H1 (cell line): ENCODE measurements around the gene NHSL2. TPM values are rescaled to one million over a fixed set of nuclear protein-coding genes. Genes with fewer than 3 reads are reported as not detected.

Source experiments
- CTCF ChIA-PET: fragments of 300-600 bp; sonication (Branson Sonifier 250); formaldehyde crosslinking; loops from one replicate; lab custom pipeline; 2021; ENCODE audit not compliant: partially characterized antibody; lab: Charles Lee
- POLR2A ChIA-PET: fragments of 300-600 bp; sonication (Branson Sonifier 250); formaldehyde crosslinking; loops from one replicate; lab custom pipeline; 2021; ENCODE audit warnings: inconsistent platforms; ENCODE audit not compliant: partially characterized antibody; lab: Charles Lee
- DNase-seq, 2 experiments: peaks; one replicate each; pipeline versions ENCODE4 v3.0.0 to v3.0.0-alpha.2; 2010 to 2022; ENCODE audit warnings: low spot score in 2 of 2, low read depth in 1 of 2, mixed read lengths in 1 of 2
- FAIRE-seq: peaks from 2 replicates; lab custom pipeline; 2011; peaks lifted over from hg19 to GRCh38; lab: Jason Lieb, UNC
- H2AFZ ChIP-seq: 2 replicates; pipeline ENCODE4 v1.8.1; 2012; ENCODE audit warnings: low read length, inconsistent platforms
- H2AK5ac ChIP-seq: 2 replicates; pipeline ENCODE4 v1.6.1; 2013; ENCODE audit warnings: low read depth, low read length
- H2BK120ac ChIP-seq: replicated peaks from 2 replicates; pipeline ENCODE3; 2013; ENCODE audit warnings: low read depth, low read length, inconsistent platforms
- H2BK12ac ChIP-seq: 2 replicates; pipeline ENCODE4 v1.6.1; 2013; ENCODE audit warnings: low read depth, low read length
- H2BK15ac ChIP-seq: 2 replicates; pipeline ENCODE4 v1.6.1; 2013; ENCODE audit warnings: low read length
- H2BK20ac ChIP-seq: 2 replicates; pipeline ENCODE4 v1.6.1; 2013; ENCODE audit warnings: low read length
- H2BK5ac ChIP-seq: 2 replicates; pipeline ENCODE4 v1.6.1; 2013; ENCODE audit warnings: low read depth, low read length
- H3K14ac ChIP-seq: 2 replicates; pipeline ENCODE4 v1.6.1; 2013; ENCODE audit warnings: inconsistent platforms; ENCODE audit not compliant: insufficient read length
- H3K18ac ChIP-seq: 2 replicates; pipeline ENCODE4 v1.6.1; 2013; ENCODE audit warnings: low read length; ENCODE audit errors: extremely low read depth
- H3K23ac ChIP-seq: 2 replicates; pipeline ENCODE4 v1.6.1; 2013; ENCODE audit warnings: inconsistent platforms; ENCODE audit not compliant: insufficient read length
- H3K23me2 ChIP-seq: 2 replicates; pipeline ENCODE4 v1.6.1; 2013; ENCODE audit warnings: low read depth, low read length
- H3K27ac ChIP-seq: 2 replicates; pipeline ENCODE4 v1.6.1; 2011; ENCODE audit warnings: low read depth, low read length, inconsistent platforms
- H3K27me3 ChIP-seq, 4 experiments: replicated peaks in 1 of 4; 1 replicate in 1 of 4; 2 replicates in 3 of 4; pipeline versions ENCODE4 v1.6.1 to v1.8.1; 2011 to 2013; ENCODE audit warnings: low read length in 3 of 4, mild to moderate bottlenecking in 3 of 4, inconsistent platforms in 2 of 4, mixed read lengths in 2 of 4, moderate library complexity in 1 of 4; ENCODE audit not compliant: control insufficient read depth in 3 of 4, insufficient read depth in 3 of 4; ENCODE audit errors: extremely low read depth in 1 of 4
- H3K36me3 ChIP-seq, 4 experiments: 2 replicates each; pipeline versions ENCODE4 v1.6.1 to v1.8.1; 2011 to 2013; ENCODE audit warnings: mild to moderate bottlenecking in 4 of 4, low read length in 3 of 4, moderate library complexity in 2 of 4, control low read depth in 1 of 4, inconsistent platforms in 1 of 4; ENCODE audit not compliant: insufficient read depth in 4 of 4, control insufficient read depth in 2 of 4
- H3K4ac ChIP-seq: replicated peaks from 2 replicates; pipeline ENCODE3; 2013; ENCODE audit warnings: low read length, low read depth, mixed read lengths, inconsistent platforms; ENCODE audit not compliant: insufficient read length
- H3K4me1 ChIP-seq, 4 experiments: replicated peaks in 1 of 4; 1 replicate in 1 of 4; 2 replicates in 3 of 4; pipeline versions ENCODE4 v1.6.1 to v1.8.1; 2011 to 2013; ENCODE audit warnings: low read length in 3 of 4, inconsistent platforms in 2 of 4, mixed read lengths in 1 of 4; ENCODE audit not compliant: insufficient read depth in 4 of 4, control insufficient read depth in 3 of 4
- H3K4me2 ChIP-seq, 2 experiments: 2 replicates each; pipeline versions ENCODE4 v1.6.1 to v1.8.1; 2011 to 2013; ENCODE audit warnings: low read depth in 2 of 2, low read length in 2 of 2, control low read depth in 1 of 2, inconsistent platforms in 1 of 2, mild to moderate bottlenecking in 1 of 2; ENCODE audit not compliant: insufficient read depth in 1 of 2
- H3K4me3 ChIP-seq, 4 experiments: fragments of 200-600, 300-600 bp in 1 of 4; sonication (generic), shearing (Covaris generic), sonication (Bioruptor Twin) in 1 of 4; 2 replicates each; pipeline versions ENCODE4 v1.5.1 to v1.8.1; 2011 to 2016; ENCODE audit warnings: low read length in 4 of 4, low read depth in 3 of 4, control low read depth in 2 of 4, inconsistent platforms in 2 of 4, mild to moderate bottlenecking in 2 of 4, mixed read lengths in 1 of 4, moderate library complexity in 1 of 4; ENCODE audit not compliant: insufficient read depth in 2 of 4; ENCODE audit errors: extremely low read depth in 1 of 4
- H3K56ac ChIP-seq: replicated peaks from 2 replicates; pipeline ENCODE3; 2013; ENCODE audit warnings: low read depth, mild to moderate bottlenecking, mixed read lengths, low read length, inconsistent platforms; ENCODE audit not compliant: insufficient read length
- H3K79me1 ChIP-seq: 2 replicates; pipeline ENCODE4 v1.6.1; 2013; ENCODE audit warnings: low read depth, low read length, control low read depth
- H3K79me2 ChIP-seq, 2 experiments: 2 replicates each; pipeline versions ENCODE4 v1.6.1 to v1.8.1; 2012 to 2013; ENCODE audit warnings: low read length in 2 of 2, mild to moderate bottlenecking in 2 of 2, inconsistent platforms in 1 of 2; ENCODE audit not compliant: insufficient read depth in 2 of 2, control insufficient read depth in 1 of 2
- H3K9ac ChIP-seq, 4 experiments: replicated peaks in 1 of 4; 1 replicate in 1 of 4; 2 replicates in 3 of 4; pipeline versions ENCODE4 v1.6.1 to v1.8.1; 2011 to 2013; ENCODE audit warnings: low read depth in 3 of 4, low read length in 3 of 4, control low read depth in 2 of 4, mild to moderate bottlenecking in 2 of 4, moderate library complexity in 2 of 4, inconsistent platforms in 1 of 4; ENCODE audit errors: extremely low read depth in 1 of 4
- H3K9me3 ChIP-seq, 2 experiments: 2 replicates each; pipeline versions ENCODE4 v1.6.1 to v1.8.1; 2012 to 2013; ENCODE audit warnings: mild to moderate bottlenecking in 2 of 2, moderate library complexity in 2 of 2, control low read depth in 1 of 2, inconsistent platforms in 1 of 2, low read depth in 1 of 2, low read length in 1 of 2, mixed read lengths in 1 of 2; ENCODE audit not compliant: insufficient read depth in 2 of 2
- H4K20me1 ChIP-seq, 2 experiments: replicated peaks in 1 of 2; 2 replicates each; pipeline versions ENCODE3 to v1.8.1; 2011 to 2013; ENCODE audit warnings: inconsistent platforms in 2 of 2, low read length in 2 of 2, mild to moderate bottlenecking in 1 of 2; ENCODE audit not compliant: insufficient read depth in 2 of 2, control insufficient read depth in 1 of 2
- H4K5ac ChIP-seq: 2 replicates; pipeline ENCODE4 v1.6.1; 2013; ENCODE audit warnings: low read length, low read depth, mixed read lengths, inconsistent platforms; ENCODE audit not compliant: insufficient read length
- H4K8ac ChIP-seq: 2 replicates; pipeline ENCODE4 v1.8.0; 2013; ENCODE audit warnings: mild to moderate bottlenecking, moderate library complexity, low read length, inconsistent platforms; ENCODE audit not compliant: insufficient read depth; ENCODE audit errors: extremely low read depth
- H4K91ac ChIP-seq: replicated peaks from 2 replicates; pipeline ENCODE3; 2013; ENCODE audit warnings: low read length, mixed read lengths, inconsistent platforms; ENCODE audit not compliant: insufficient read length
- CEBPB ChIP-seq: IDR thresholded peaks from 2 replicates; pipeline ENCODE4 v1.6.1; 2012; ENCODE audit warnings: low read depth, low read length
- CHD1 ChIP-seq: IDR thresholded peaks from 2 replicates; pipeline ENCODE4 v1.6.1; 2012; ENCODE audit warnings: low read depth, low read length, improper control_type of control experiment
- CHD2 ChIP-seq: IDR thresholded peaks from 2 replicates; pipeline ENCODE4 v1.6.1; 2012; ENCODE audit warnings: low read length, improper control_type of control experiment
- FOSL1 ChIP-seq: IDR thresholded peaks from 2 replicates; pipeline ENCODE4 v1.6.1; 2011; ENCODE audit warnings: mild to moderate bottlenecking, low read depth, low read length, moderate library complexity; ENCODE audit not compliant: insufficient read depth
- GABPA ChIP-seq: IDR thresholded peaks from 2 replicates; pipeline ENCODE4 v1.6.1; 2011; ENCODE audit warnings: mild to moderate bottlenecking, low read length, moderate library complexity, borderline replicate concordance; ENCODE audit not compliant: insufficient read depth
- KDM5A ChIP-seq: fragments of 200-600 bp; IDR thresholded peaks from 2 replicates; pipeline ENCODE4 v1.7.1; 2012; ENCODE audit warnings: mild to moderate bottlenecking, low read length, inconsistent platforms, mixed read lengths
- NRF1 ChIP-seq: IDR thresholded peaks from 2 replicates; pipeline ENCODE4 v1.6.1; 2011; ENCODE audit warnings: mild to moderate bottlenecking, low read depth, low read length, improper control_type of control experiment
- POLR2AphosphoS5 ChIP-seq: IDR thresholded peaks from 2 replicates; pipeline ENCODE4 v1.6.1; 2011; ENCODE audit warnings: low read depth, low read length
- RBBP5 ChIP-seq: IDR thresholded peaks from 2 replicates; pipeline ENCODE4 v1.7.1; 2012; ENCODE audit warnings: low read depth, mild to moderate bottlenecking, inconsistent platforms, low read length, moderate library complexity, borderline replicate concordance
- SIX5 ChIP-seq: IDR thresholded peaks from 2 replicates; pipeline ENCODE4 v1.6.1; 2011; ENCODE audit warnings: mild to moderate bottlenecking, low read depth, low read length
- SP1 ChIP-seq: IDR thresholded peaks from 2 replicates; pipeline ENCODE4 v1.6.1; 2011; ENCODE audit warnings: low read depth, low read length
- TAF1 ChIP-seq: IDR thresholded peaks from 2 replicates; pipeline ENCODE4 v1.6.1; 2011; ENCODE audit warnings: mild to moderate bottlenecking, low read depth, low read length
- WGBS, 2 experiments: shearing (Covaris generic) in 1 of 2; methylation state at CpG; one replicate each; pipeline versions ENCODE4 v1.1.6 to v1.1.7; 2013 to 2015; ENCODE audit warnings: low lambda C conversion rate in 2 of 2, mixed read lengths in 2 of 2, inconsistent platforms in 1 of 2, low coverage in 1 of 2, missing lambda C conversion rate in 1 of 2; ENCODE audit not compliant: insufficient replicate concordance in 2 of 2, insufficient coverage in 1 of 2, insufficient read length in 1 of 2; ENCODE audit errors: extremely low coverage in 1 of 2, missing lambda C conversion rate in 1 of 2; 5-methylcytosine and 5-hydroxymethylcytosine counted together
- polyA plus RNA-seq, 7 experiments: library from polyadenylated mRNA; depleted of rRNA in 3 of 7; stranded (reverse) in 5 of 7; unstranded in 2 of 7; fragments of >200 nt in 5 of 7; fragments of 200-250 nt in 2 of 7; gene quantifications; 1 replicate in 5 of 7; 2 replicates in 1 of 7; 4 replicates in 1 of 7; pipeline versions ENCODE4 v1.2.1 to v1.2.3, GENCODE V29; 2011 to 2013; ENCODE audit warnings: missing spikeins in 2 of 7, mixed read lengths in 2 of 7
- total RNA-seq: library from RNA; stranded (reverse); fragmentation: NEBNext Ultra II Directional; extraction: Animal tissue kit (Norgen Biotek cat#: 25700); gene quantifications from 2 replicates; pipeline ENCODE4 v1.2.1, GENCODE V29; 2021
- TF ChIP-seq, protein P1 (sequence below), 3 experiments: IDR thresholded peaks; 1 replicate in 2 of 3; 2 replicates in 1 of 3; pipeline versions ENCODE4 v1.5.1 to v1.6.1; 2011; ENCODE audit warnings: low read length in 3 of 3, mild to moderate bottlenecking in 3 of 3, inconsistent platforms in 2 of 3, low read depth in 1 of 3, moderate library complexity in 1 of 3; ENCODE audit not compliant: insufficient read depth in 1 of 3; ENCODE audit errors: control extremely low read depth in 1 of 3

Gene NHSL2
- total and polyA plus RNA-seq, 2 of the 8 experiments (the other 6 are each of a cell fraction or from before 2014, with no cell fraction given) = 3.7 to 7.2 TPM

DNA sequence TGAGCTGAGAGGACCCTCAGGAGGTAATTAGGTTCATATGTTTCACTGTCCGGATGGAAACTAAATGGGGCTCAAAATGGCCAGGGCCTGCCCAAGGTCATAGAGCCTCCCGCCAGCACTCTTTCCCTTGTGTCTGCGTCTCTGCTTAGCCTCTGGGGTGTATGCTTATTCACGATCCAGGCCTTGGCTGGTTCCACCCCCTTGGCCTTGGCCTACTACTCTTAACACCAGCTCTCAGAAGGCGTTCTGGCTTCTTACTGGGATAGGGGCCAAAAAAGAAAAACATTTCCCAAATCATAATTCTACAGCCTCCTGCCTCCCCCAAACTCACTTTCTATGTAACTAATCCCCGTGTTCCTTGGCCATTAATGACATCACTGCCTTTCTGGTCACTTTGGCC is 152.3 kb downstream of the NHSL2 start:
- FAIRE-seq = no peak
- CTCF ChIA-PET = no interaction called here
- no peak overlapping the region for H4K91ac ChIP-seq
- H4K5ac ChIP-seq = no peak overlapping the region
- H2BK20ac ChIP-seq = no peak overlapping the region
- H3K27me3 ChIP-seq = no peaks in the 10 kb centered on the region
- no peak overlapping the region for H3K18ac ChIP-seq
- H3K27ac ChIP-seq = no peak overlapping the region
- H2AFZ ChIP-seq = no peak overlapping the region
- H3K4me2 ChIP-seq = no peak overlapping the region
- no peak for DNase-seq
- H3K79me1 ChIP-seq = no peaks in the 10 kb centered on the region
- no peak overlapping the region for H2AK5ac ChIP-seq
- no peak overlapping the region for H3K14ac ChIP-seq
- WGBS, 2 experiments = 99% methylated on average over 6 of the region's 6 CpGs; no CpG with 5 or more reads in 1 of the 2 experiments
- H4K20me1 ChIP-seq = peaks cover 0 to 3% of the 10 kb centered on the region in 2 experiments
- H2BK120ac ChIP-seq = no peak overlapping the region
- H2BK12ac ChIP-seq = no peak overlapping the region
- no peak overlapping the region for H3K4ac ChIP-seq
- no peak overlapping the region for H2BK15ac ChIP-seq
- H4K8ac ChIP-seq = no peak overlapping the region
- H3K56ac ChIP-seq = no peak overlapping the region
- H3K4me1 ChIP-seq = no peaks in the 10 kb centered on the region; a peak in 1 of 7 replicates
- H2BK5ac ChIP-seq = no peak overlapping the region
- H3K23ac ChIP-seq = no peak overlapping the region
- no peak overlapping the region for H3K9ac ChIP-seq
- POLR2A ChIA-PET = no interaction called here
- H3K79me2 ChIP-seq = no peaks in the 10 kb centered on the region
- H3K23me2 ChIP-seq = no peaks in the 10 kb centered on the region
- H3K4me3 ChIP-seq = no peak overlapping the region
- no peaks in the 10 kb centered on the region for H3K36me3 ChIP-seq
- no peaks in the 10 kb centered on the region for H3K9me3 ChIP-seq
- TF ChIP-seq CHD2 (no peak), RBBP5 (no peak), CEBPB (no peak), POLR2AphosphoS5 (no peak), SP1 (no peak), CHD1 (no peak), NRF1 (no peak), FOSL1 (no peak), TAF1 (no peak), GABPA (no peak), KDM5A (no peak), SIX5 (no peak)
- TF ChIP-seq, protein P1, sequence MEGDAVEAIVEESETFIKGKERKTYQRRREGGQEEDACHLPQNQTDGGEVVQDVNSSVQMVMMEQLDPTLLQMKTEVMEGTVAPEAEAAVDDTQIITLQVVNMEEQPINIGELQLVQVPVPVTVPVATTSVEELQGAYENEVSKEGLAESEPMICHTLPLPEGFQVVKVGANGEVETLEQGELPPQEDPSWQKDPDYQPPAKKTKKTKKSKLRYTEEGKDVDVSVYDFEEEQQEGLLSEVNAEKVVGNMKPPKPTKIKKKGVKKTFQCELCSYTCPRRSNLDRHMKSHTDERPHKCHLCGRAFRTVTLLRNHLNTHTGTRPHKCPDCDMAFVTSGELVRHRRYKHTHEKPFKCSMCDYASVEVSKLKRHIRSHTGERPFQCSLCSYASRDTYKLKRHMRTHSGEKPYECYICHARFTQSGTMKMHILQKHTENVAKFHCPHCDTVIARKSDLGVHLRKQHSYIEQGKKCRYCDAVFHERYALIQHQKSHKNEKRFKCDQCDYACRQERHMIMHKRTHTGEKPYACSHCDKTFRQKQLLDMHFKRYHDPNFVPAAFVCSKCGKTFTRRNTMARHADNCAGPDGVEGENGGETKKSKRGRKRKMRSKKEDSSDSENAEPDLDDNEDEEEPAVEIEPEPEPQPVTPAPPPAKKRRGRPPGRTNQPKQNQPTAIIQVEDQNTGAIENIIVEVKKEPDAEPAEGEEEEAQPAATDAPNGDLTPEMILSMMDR (IDR thresholded peaks at IDR 0.05; ENCODE audit: control extremely low read depth in 1 of 3, insufficient read depth in 1 of 3, low read depth in 1 of 3, low read length in 3 of 3) = no peak
